ENCODE data around the gene FSTL5. TPM values are rescaled to one million over a fixed set of nuclear protein-coding genes. Genes with fewer than 3 reads are reported as not detected.

Gene FSTL5
- total and polyA plus RNA-seq, 9 of the 15 experiments (the other 6 are each of a cell fraction or from before 2014, with no cell fraction given), result 0.09 to 3.1 (median 0.50) TPM; not detected in 1

- no peak overlapping the region for H3K4me3 ChIP-seq
- H3K4me1 ChIP-seq (replicated peaks in 1 of 2; ENCODE audit: control insufficient read depth in 2 of 2, insufficient read depth in 2 of 2, low read length in 2 of 2), result no peaks in the 10 kb centered on the region
- no peak for ATAC-seq
- FAIRE-seq, result no peak
- no peak for DNase-seq (ENCODE audit: extremely low read depth in 1 of 4, low spot score in 3 of 4)
- intact Hi-C loops (cut with micrococcal nuclease), result no loop called here
- no peaks in the 10 kb centered on the region for H3K9me1 ChIP-seq (ENCODE audit: control insufficient read depth, insufficient read depth, low read length)
- H3K9ac ChIP-seq (ENCODE audit: insufficient read depth in 1 of 2, low read depth in 2 of 2, low read length in 2 of 2), result no peak overlapping the region
- no peaks in the 10 kb centered on the region for H3K36me3 ChIP-seq (ENCODE audit: control insufficient read depth, insufficient read depth, low read length)
- ChIA-PET POLR2A (no interaction called here), CTCF (ENCODE audit: low intra/inter-chr PET ratio) (no interaction called here)
- no peak overlapping the region for H3K4me2 ChIP-seq (ENCODE audit: insufficient read depth, low read length)
- no peak overlapping the region for H3K27ac ChIP-seq (ENCODE audit: extremely low read depth, low read depth, low read length)
- no peaks in the 10 kb centered on the region for H3K27me3 ChIP-seq (ENCODE audit: control insufficient read depth in 2 of 2, insufficient read depth in 2 of 2, low read length in 2 of 2)
- no peak overlapping the region for H2AFZ ChIP-seq (ENCODE audit: low read depth, low read length)
- in situ Hi-C loops (cut with MboI), result no loop called here
- H3K9me3 ChIP-seq (replicated peaks; ENCODE audit: control insufficient read depth, insufficient read depth, low read depth, low read length), result no peaks in the 10 kb centered on the region
- H3K79me2 ChIP-seq (ENCODE audit: control insufficient read depth, insufficient read depth, low read length), result no peaks in the 10 kb centered on the region
- BruUV-seq (replicated peaks), result no TSS peak
- WGBS (ENCODE audit: insufficient coverage, low coverage, missing lambda C conversion rate), result 0% methylated on average over 2 of the region's 7 CpGs
- TF ChIP-seq ZNF41 (CRISPR knock-in tag; conservative IDR thresholded peaks at IDR 0.05) (no peak), SOX6 (IDR thresholded peaks at IDR 0.05) (no peak), OTX1 (CRISPR knock-in tag; IDR thresholded peaks at IDR 0.05) (no peak), PCBP2 (IDR thresholded peaks at IDR 0.05; ENCODE audit: low read depth, low read length, poor library complexity, severe bottlenecking) (no peak), ZBTB1 (CRISPR knock-in tag; IDR thresholded peaks at IDR 0.05; ENCODE audit: borderline replicate concordance, low read depth) (no peak), RCOR1 (IDR thresholded peaks at IDR 0.05; ENCODE audit: borderline replicate concordance in 1 of 2, low read depth in 2 of 2, low read length in 2 of 2) (no peak), KDM4B (IDR thresholded peaks at IDR 0.05; ENCODE audit: borderline replicate concordance in 2 of 2, low read depth in 1 of 2) (no peak), ZNF318 (IDR thresholded peaks at IDR 0.05; ENCODE audit: borderline replicate concordance in 1 of 2, low read depth in 1 of 2) (no peak), CBFB (CRISPR knock-in tag; IDR thresholded peaks at IDR 0.05) (no peak)
- TF ChIP-seq, protein P1, sequence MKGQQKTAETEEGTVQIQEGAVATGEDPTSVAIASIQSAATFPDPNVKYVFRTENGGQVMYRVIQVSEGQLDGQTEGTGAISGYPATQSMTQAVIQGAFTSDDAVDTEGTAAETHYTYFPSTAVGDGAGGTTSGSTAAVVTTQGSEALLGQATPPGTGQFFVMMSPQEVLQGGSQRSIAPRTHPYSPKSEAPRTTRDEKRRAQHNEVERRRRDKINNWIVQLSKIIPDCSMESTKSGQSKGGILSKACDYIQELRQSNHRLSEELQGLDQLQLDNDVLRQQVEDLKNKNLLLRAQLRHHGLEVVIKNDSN (CRISPR knock-in tag; IDR thresholded peaks at IDR 0.05), result no peak
- no peaks in the 10 kb centered on the region for H4K20me1 ChIP-seq (replicated peaks; ENCODE audit: control insufficient read depth, insufficient read depth, low read length)
These were observed 8.8 kb downstream of the FSTL5 start for GRCh38 chr4:162154862-162155540.
